NCI-H2196 treated with DMSO at 0.1 percent for 48 hours (cell line): ENCODE results near the gene VPREB3.

Source experiments
- DNase-seq: peaks from one replicate; lab custom pipeline; 2025; ENCODE audit not compliant: unreplicated experiment; lab: John Stamatoyannopoulos, UW

The VPREB3 gene

DNA sequence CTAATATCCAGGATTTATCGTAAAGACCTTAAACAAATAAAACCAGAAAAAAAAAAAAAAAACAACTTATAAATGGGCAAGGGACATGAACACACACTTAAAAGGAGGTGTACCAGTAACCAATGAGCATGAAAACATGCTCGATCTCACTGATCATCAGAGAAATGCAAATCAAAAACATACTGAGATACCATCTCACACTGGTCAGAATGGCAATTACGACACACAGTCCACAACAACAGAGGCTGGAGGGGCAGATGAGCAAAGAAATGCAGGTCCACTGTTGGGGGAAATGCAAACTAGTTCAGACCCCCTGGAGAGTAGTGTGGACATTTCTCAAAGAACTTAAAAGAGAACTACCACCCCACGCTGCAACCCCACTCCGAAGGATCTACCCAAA lies 50.2 kb downstream of the VPREB3 start:
- no peak for DNase-seq
